ENCODE measurements around the gene FBXO9.

The FBXO9 gene

GRCh38 chr6:53065266-53066076 is at the start of gene FBXO9:
TSS of gene FBXO9 (plus strand) at chr6:53065404. CDS start at chr6:53065790, 386 bp downstream.
- peak; percentile 42 for DNase-seq (ENCODE audit: low read depth)

GRCh38 chr6:53015486-53015885 is 49.7 kb upstream of the FBXO9 start:
- no peak for DNase-seq (ENCODE audit: low read depth)

GRCh38 chr6:53018446-53018845 is 46.8 kb upstream of the FBXO9 start:
- no peak for DNase-seq (ENCODE audit: low read depth)

GRCh38 chr6:53020005-53020744 is 45.0 kb upstream of the FBXO9 start:
- DNase-seq (ENCODE audit: low read depth), result peak; percentile 35

- DNase-seq (ENCODE audit: low read depth), result no peak
Observed at GRCh38 chr6:53023323-53023722, 41.9 kb upstream of the FBXO9 start.

- DNase-seq (ENCODE audit: low read depth), result no peak
Observed at GRCh38 chr6:53026526-53026925, 38.7 kb upstream of the FBXO9 start.

GRCh38 chr6:53027131-53027718 is 38.0 kb upstream of the FBXO9 start:
- no peak for DNase-seq (ENCODE audit: low read depth)

GRCh38 chr6:53028467-53028866 is 36.7 kb upstream of the FBXO9 start:
- no peak for DNase-seq (ENCODE audit: low read depth)

GRCh38 chr6:53029257-53029656 is 35.9 kb upstream of the FBXO9 start:
- no peak for DNase-seq (ENCODE audit: low read depth)

GRCh38 chr6:53029761-53030160 is 35.4 kb upstream of the FBXO9 start:
- no peak for DNase-seq (ENCODE audit: low read depth)

- DNase-seq (ENCODE audit: low read depth), result no peak
Observed at GRCh38 chr6:53031281-53031680, 33.9 kb upstream of the FBXO9 start.

- no peak for DNase-seq (ENCODE audit: low read depth)
Observed at GRCh38 chr6:53032849-53033248, 32.4 kb upstream of the FBXO9 start.

GRCh38 chr6:53033764-53034163 is 31.4 kb upstream of the FBXO9 start:
- no peak for DNase-seq (ENCODE audit: low read depth)

- no peak for DNase-seq (ENCODE audit: low read depth)
Observed at GRCh38 chr6:53035549-53036213, 29.5 kb upstream of the FBXO9 start.

GRCh38 chr6:53038141-53038540 is 27.1 kb upstream of the FBXO9 start:
- no peak for DNase-seq (ENCODE audit: low read depth)

- DNase-seq (ENCODE audit: low read depth), result no peak
Observed at GRCh38 chr6:53038596-53038995, 26.6 kb upstream of the FBXO9 start.

- DNase-seq (ENCODE audit: low read depth), result no peak
Observed at GRCh38 chr6:53041356-53041755, 23.8 kb upstream of the FBXO9 start.

GRCh38 chr6:53042112-53042511 is 23.1 kb upstream of the FBXO9 start:
- DNase-seq (ENCODE audit: low read depth), result no peak

- DNase-seq (ENCODE audit: low read depth), result no peak
Observed at GRCh38 chr6:53043581-53043980, 21.6 kb upstream of the FBXO9 start.

- DNase-seq (ENCODE audit: low read depth), result no peak
Observed at GRCh38 chr6:53044071-53044470, 21.1 kb upstream of the FBXO9 start.

GRCh38 chr6:53044572-53044971 is 20.6 kb upstream of the FBXO9 start:
- no peak for DNase-seq (ENCODE audit: low read depth)

- no peak for DNase-seq (ENCODE audit: low read depth)
Observed at GRCh38 chr6:53045891-53046673, 19.1 kb upstream of the FBXO9 start.

Measured in CMK (cell line).